ENCODE results near the gene PCDH9. TPM values are rescaled to one million over a fixed set of nuclear protein-coding genes. Genes with fewer than 3 reads are reported as not detected.

Gene PCDH9
- total and polyA plus RNA-seq, 8 donors = 0.46 to 3.8 (median 1.5) TPM

DNA sequence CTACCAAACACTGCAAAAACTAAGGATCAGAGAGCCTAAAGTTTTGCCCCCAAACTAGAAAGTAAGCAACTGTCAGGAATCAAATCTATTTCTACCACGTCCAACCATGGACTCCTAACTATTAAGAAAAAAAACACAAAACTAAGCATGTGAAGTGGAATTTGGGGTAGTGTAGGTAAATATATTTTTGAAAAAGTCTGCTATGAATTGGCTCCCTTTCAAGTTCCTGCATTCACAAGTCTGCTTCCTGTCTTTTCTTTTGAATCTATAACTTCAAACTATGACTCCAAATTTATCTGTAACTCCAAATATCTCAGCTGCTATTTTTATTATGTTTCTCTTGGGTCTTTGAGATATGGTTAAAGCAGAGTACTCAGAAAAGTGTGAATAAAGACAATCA lies 47.0 kb downstream of the PCDH9 start:
- ATAC-seq (no peak), DNase-seq (no peak), FAIRE-seq (no peak)
- H3K4me1 ChIP-seq = no peaks in the 10 kb centered on the region
- no peaks in the 10 kb centered on the region for H3K36me3 ChIP-seq
- no peak overlapping the region for H3K4me3 ChIP-seq
- WGBS, 2 donors = 48 to 64% methylated on average over 1 of the region's 1 CpG
- no peaks in the 10 kb centered on the region for H3K27me3 ChIP-seq
- H3K27ac ChIP-seq = no peak overlapping the region
- TF ChIP-seq, protein P1, sequence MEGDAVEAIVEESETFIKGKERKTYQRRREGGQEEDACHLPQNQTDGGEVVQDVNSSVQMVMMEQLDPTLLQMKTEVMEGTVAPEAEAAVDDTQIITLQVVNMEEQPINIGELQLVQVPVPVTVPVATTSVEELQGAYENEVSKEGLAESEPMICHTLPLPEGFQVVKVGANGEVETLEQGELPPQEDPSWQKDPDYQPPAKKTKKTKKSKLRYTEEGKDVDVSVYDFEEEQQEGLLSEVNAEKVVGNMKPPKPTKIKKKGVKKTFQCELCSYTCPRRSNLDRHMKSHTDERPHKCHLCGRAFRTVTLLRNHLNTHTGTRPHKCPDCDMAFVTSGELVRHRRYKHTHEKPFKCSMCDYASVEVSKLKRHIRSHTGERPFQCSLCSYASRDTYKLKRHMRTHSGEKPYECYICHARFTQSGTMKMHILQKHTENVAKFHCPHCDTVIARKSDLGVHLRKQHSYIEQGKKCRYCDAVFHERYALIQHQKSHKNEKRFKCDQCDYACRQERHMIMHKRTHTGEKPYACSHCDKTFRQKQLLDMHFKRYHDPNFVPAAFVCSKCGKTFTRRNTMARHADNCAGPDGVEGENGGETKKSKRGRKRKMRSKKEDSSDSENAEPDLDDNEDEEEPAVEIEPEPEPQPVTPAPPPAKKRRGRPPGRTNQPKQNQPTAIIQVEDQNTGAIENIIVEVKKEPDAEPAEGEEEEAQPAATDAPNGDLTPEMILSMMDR (IDR thresholded peaks at IDR 0.05) = no peak
- intact Hi-C loops (cut with DNase I) = no loop called here
- H3K9me3 ChIP-seq = no peaks in the 10 kb centered on the region

DNA sequence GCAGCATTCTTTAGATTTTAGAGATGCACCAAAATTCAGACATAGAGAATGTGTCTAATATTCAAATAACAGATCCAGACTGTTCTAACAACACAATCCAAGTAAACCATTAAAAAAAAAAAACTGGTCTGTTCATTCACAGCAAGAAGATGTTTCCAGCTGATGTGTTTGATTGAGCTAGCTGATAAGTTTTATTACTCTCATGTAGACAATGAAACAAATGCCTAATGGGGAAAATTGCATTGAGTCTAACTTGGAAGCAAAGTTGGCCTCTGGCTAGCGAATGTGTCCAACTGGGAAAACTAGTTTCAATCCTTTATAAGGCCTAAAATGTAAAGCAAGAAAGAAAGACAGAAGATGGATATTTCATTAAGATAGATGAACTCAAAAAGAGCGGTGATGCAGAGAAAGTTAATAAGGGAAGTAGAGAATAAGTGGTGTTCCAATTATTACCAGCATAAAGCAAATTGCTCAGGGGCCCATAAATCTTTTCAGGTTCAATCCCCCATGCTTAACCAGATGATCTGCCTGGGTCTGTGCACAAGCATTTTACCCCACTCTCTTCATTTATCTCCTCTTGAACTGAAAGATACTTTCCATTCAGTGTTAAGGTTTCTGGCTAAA lies 54.2 kb downstream of the PCDH9 start:
- TF ChIP-seq, protein P1 (IDR thresholded peaks at IDR 0.05) = no peak
- no peak overlapping the region for H3K27ac ChIP-seq
- intact Hi-C loops (cut with DNase I) = no loop called here
- H3K4me3 ChIP-seq = no peak overlapping the region
- no peak for FAIRE-seq
- H3K36me3 ChIP-seq = no peaks in the 10 kb centered on the region
- no peaks in the 10 kb centered on the region for H3K4me1 ChIP-seq
- no peaks in the 10 kb centered on the region for H3K27me3 ChIP-seq
- no peaks in the 10 kb centered on the region for H3K9me3 ChIP-seq
- ATAC-seq = no peak
- DNase-seq = no peak
- WGBS, 2 donors = 88% methylated on average over 2 of the region's 2 CpGs

- no peak for DNase-seq
- Histone ChIP-seq H3K4me3 (no peak overlapping the region), H3K4me1 (no peaks in the 10 kb centered on the region), H3K36me3 (no peaks in the 10 kb centered on the region), H3K9me3 (no peaks in the 10 kb centered on the region), H3K27ac (no peak overlapping the region), H3K27me3 (no peaks in the 10 kb centered on the region)
- no peak for FAIRE-seq
- no peak for ATAC-seq
- intact Hi-C loops (cut with DNase I) = no loop called here
- WGBS, 2 donors = 42 to 43% methylated on average over 2 of the region's 2 CpGs
- TF ChIP-seq, protein P1 (IDR thresholded peaks at IDR 0.05) = no peak
These were observed 61.8 kb downstream of the PCDH9 start for GRCh38 chr13:67168384-67168783.

GRCh38 chr13:67167420-67167819 lies 62.7 kb downstream of the PCDH9 start:
- H3K4me1 ChIP-seq = no peaks in the 10 kb centered on the region
- H3K4me3 ChIP-seq = no peak overlapping the region
- no peak for FAIRE-seq
- TF ChIP-seq, protein P1 (IDR thresholded peaks at IDR 0.05) = no peak
- no peak for ATAC-seq
- no peaks in the 10 kb centered on the region for H3K9me3 ChIP-seq
- H3K27ac ChIP-seq = no peak overlapping the region
- no peaks in the 10 kb centered on the region for H3K36me3 ChIP-seq
- 74 to 81% methylated on average over 1 of the region's 1 CpG for WGBS, 2 donors
- no peak for DNase-seq
- intact Hi-C loops (cut with DNase I) = no loop called here
- no peaks in the 10 kb centered on the region for H3K27me3 ChIP-seq

DNA sequence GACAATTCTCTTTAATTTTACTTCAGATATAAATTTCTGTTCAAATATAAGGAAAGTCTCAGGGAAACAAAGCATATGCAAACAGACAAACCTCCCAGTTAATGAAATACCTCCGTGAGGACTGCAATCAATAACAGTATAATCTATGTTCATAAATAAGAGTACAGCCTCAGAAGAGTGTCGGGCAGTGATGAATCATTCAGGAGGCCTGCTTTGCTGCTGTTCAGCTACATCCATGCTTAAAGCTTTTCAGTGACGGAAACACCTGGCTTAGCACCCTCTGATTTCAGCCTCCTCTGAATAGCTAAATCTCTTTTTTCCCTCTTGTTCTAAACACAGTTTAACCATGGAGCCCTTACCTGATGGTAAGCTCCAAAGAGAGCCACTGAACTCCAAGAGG lies 69.0 kb downstream of the PCDH9 start:
- Histone ChIP-seq H3K4me1 (no peaks in the 10 kb centered on the region), H3K27me3 (no peaks in the 10 kb centered on the region), H3K4me3 (no peak overlapping the region), H3K9me3 (no peaks in the 10 kb centered on the region), H3K36me3 (no peaks in the 10 kb centered on the region), H3K27ac (no peak overlapping the region)
- ATAC-seq (no peak), FAIRE-seq (no peak), DNase-seq (no peak)
- intact Hi-C loops (cut with DNase I) = no loop called here
- 63 to 66% methylated on average over 3 of the region's 3 CpGs for WGBS, 2 donors
- TF ChIP-seq, protein P1 (IDR thresholded peaks at IDR 0.05) = no peak
